Measurements from ENCODE around the gene ZPBP. TPM values are rescaled to one million over a fixed set of nuclear protein-coding genes. Genes with fewer than 3 reads are reported as not detected.

Gene ZPBP
- total RNA-seq = not detected in 2 replicates

DNA sequence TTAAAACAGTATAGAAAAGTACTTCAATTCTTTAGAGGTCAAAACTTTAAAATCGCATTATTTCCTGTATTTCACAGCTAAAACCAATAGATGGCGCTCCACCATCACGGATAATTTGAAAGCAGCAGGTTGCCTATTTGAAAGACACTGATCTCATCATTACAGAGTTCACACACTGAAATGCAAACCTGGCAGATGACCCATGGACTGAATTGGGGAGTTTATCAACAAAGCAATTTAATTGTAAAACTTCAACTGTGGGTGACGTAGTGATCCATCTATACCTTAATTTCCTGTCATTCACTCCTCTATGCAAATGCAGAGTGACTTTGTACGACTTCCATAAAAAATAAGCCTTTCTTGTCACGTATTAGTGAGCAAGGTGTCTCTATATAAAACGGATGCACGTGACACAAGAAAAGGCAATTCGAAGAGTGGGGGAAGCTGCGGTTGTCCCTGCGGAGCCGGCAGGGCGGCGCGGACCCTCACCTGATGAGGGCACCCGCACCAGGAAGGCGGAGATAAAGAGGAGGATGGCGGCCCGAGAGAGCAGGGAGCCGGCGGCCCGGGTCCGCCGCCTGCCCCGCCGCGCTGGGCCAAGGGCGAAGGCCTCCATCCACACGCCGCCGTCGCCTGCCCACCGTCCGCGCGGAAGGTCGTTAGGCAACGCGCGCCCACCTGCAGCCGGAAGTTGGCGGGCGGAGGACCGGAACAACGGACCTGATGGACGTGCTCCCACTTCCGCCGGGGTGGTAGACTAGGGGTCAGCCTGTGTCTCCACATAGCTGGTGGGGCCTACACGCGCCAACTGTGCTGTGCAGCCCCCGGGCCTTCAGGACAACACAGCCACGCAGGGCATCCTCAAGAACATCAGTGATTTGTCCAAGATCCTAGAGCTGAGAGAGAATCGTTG, at the start of gene ZPBP:
Gene ZPBP, minus strand, starts transcription at position 668 of the 913 bp plus-strand sequence. Its CDS starts 52 bp downstream, at position 616.

Other genes with a start within 250 kb of the ZPBP start
- not detected in 2 replicates for gene IKZF1, start 211.5 kb upstream of the ZPBP start, total RNA-seq

Data from bladder microvascular endothelial cell (primary cell).